ENCODE measurements around the gene WDFY4. TPM values are rescaled to one million over a fixed set of nuclear protein-coding genes. Genes with fewer than 3 reads are reported as not detected.

WDFY4 gene
- polyA plus RNA-seq, 4 donors, result under 0.01 to 3.2 (median 0.88) TPM

GRCh38 chr10:48782386-48782785 is 97.7 kb downstream of the WDFY4 start:
- no peak overlapping the region for H3K27ac ChIP-seq (ENCODE audit: low read depth in 1 of 3, low read length in 2 of 3)
- H3K4me1 ChIP-seq (ENCODE audit: control insufficient read depth in 3 of 3, insufficient read depth in 2 of 3, low read depth in 1 of 3, low read length in 2 of 3), result no peaks in the 10 kb centered on the region
- H3K27me3 ChIP-seq (ENCODE audit: control insufficient read depth in 3 of 3, insufficient read depth in 3 of 3, low read length in 3 of 3), result peaks cover 0 to 6% (median 0%) of the 10 kb centered on the region in 3 donors
- FAIRE-seq, result no peak
- no peaks in the 10 kb centered on the region for H3K9me3 ChIP-seq (ENCODE audit: control insufficient read depth in 2 of 2, insufficient read depth in 1 of 2, low read depth in 1 of 2, low read length in 1 of 2)
- 68 to 92% (median 85%) methylated on average over 2 of the region's 2 CpGs for WGBS, 3 donors
- H3K36me3 ChIP-seq (ENCODE audit: control insufficient read depth in 3 of 3, insufficient read depth in 2 of 3, low read depth in 1 of 3, low read length in 3 of 3), result no peaks in the 10 kb centered on the region
- H3K4me3 ChIP-seq (ENCODE audit: low read depth in 1 of 3, low read length in 3 of 3), result no peak overlapping the region
- peak in 1 of 2 donors; percentile 14 for DNase-seq

- Histone ChIP-seq H3K9me3 (ENCODE audit: control insufficient read depth in 2 of 2, insufficient read depth in 1 of 2, low read depth in 1 of 2, low read length in 1 of 2) (no peaks in the 10 kb centered on the region), H3K36me3 (ENCODE audit: control insufficient read depth in 3 of 3, insufficient read depth in 2 of 3, low read depth in 1 of 3, low read length in 3 of 3) (no peaks in the 10 kb centered on the region), H3K4me1 (ENCODE audit: control insufficient read depth in 3 of 3, insufficient read depth in 2 of 3, low read depth in 1 of 3, low read length in 2 of 3) (no peaks in the 10 kb centered on the region), H3K4me3 (ENCODE audit: low read depth in 1 of 3, low read length in 3 of 3) (no peak overlapping the region), H3K27me3 (ENCODE audit: control insufficient read depth in 3 of 3, insufficient read depth in 3 of 3, low read length in 3 of 3) (peaks cover 0 to 6% (median 0%) of the 10 kb centered on the region in 3 donors), H3K27ac (ENCODE audit: low read depth in 1 of 3, low read length in 2 of 3) (no peak overlapping the region)
- FAIRE-seq (no peak), DNase-seq (no peak)
- WGBS, 3 donors, result 65 to 77% (median 75%) methylated on average over 2 of the region's 2 CpGs
Observed at GRCh38 chr10:48784031-48784430, 99.4 kb downstream of the WDFY4 start.

- no peak for DNase-seq
- no peak overlapping the region for H3K4me3 ChIP-seq (ENCODE audit: low read depth in 1 of 3, low read length in 3 of 3)
- H3K27ac ChIP-seq (ENCODE audit: low read depth in 1 of 3, low read length in 2 of 3), result no peak overlapping the region
- H3K4me1 ChIP-seq (ENCODE audit: control insufficient read depth in 3 of 3, insufficient read depth in 2 of 3, low read depth in 1 of 3, low read length in 2 of 3), result no peaks in the 10 kb centered on the region
- H3K27me3 ChIP-seq (ENCODE audit: control insufficient read depth in 3 of 3, insufficient read depth in 3 of 3, low read length in 3 of 3), result peaks cover 0 to 6% (median 0%) of the 10 kb centered on the region in 3 donors
- no peaks in the 10 kb centered on the region for H3K36me3 ChIP-seq (ENCODE audit: control insufficient read depth in 3 of 3, insufficient read depth in 2 of 3, low read depth in 1 of 3, low read length in 3 of 3)
- no peaks in the 10 kb centered on the region for H3K9me3 ChIP-seq (ENCODE audit: control insufficient read depth in 2 of 2, insufficient read depth in 1 of 2, low read depth in 1 of 2, low read length in 1 of 2)
- no peak for FAIRE-seq
- whole genome bisulfite sequencing, 3 donors, result 56 to 75% (median 58%) methylated on average over 2 of the region's 2 CpGs
Observed at GRCh38 chr10:48785796-48786195, 101.1 kb downstream of the WDFY4 start.

- no peak overlapping the region for H3K27ac ChIP-seq (ENCODE audit: low read depth in 1 of 3, low read length in 2 of 3)
- DNase-seq, result no peak
- H3K27me3 ChIP-seq (ENCODE audit: control insufficient read depth in 3 of 3, insufficient read depth in 3 of 3, low read length in 3 of 3), result peaks cover 0 to 6% (median 0%) of the 10 kb centered on the region in 3 donors
- no peak overlapping the region for H3K4me3 ChIP-seq (ENCODE audit: low read depth in 1 of 3, low read length in 3 of 3)
- H3K4me1 ChIP-seq (ENCODE audit: control insufficient read depth in 3 of 3, insufficient read depth in 2 of 3, low read depth in 1 of 3, low read length in 2 of 3), result no peaks in the 10 kb centered on the region
- H3K9me3 ChIP-seq (ENCODE audit: control insufficient read depth in 2 of 2, insufficient read depth in 1 of 2, low read depth in 1 of 2, low read length in 1 of 2), result no peaks in the 10 kb centered on the region
- H3K36me3 ChIP-seq (ENCODE audit: control insufficient read depth in 3 of 3, insufficient read depth in 2 of 3, low read depth in 1 of 3, low read length in 3 of 3), result no peaks in the 10 kb centered on the region
- WGBS, 3 donors, result 70 to 91% (median 78%) methylated on average over 4 of the region's 4 CpGs
- no peak for FAIRE-seq
Observed at GRCh38 chr10:48786606-48787282, 102.1 kb downstream of the WDFY4 start.

GRCh38 chr10:48788554-48788953 is 103.9 kb downstream of the WDFY4 start:
- Histone ChIP-seq H3K4me3 (ENCODE audit: low read depth in 1 of 3, low read length in 3 of 3) (no peak overlapping the region), H3K27ac (ENCODE audit: low read depth in 1 of 3, low read length in 2 of 3) (no peak overlapping the region), H3K4me1 (ENCODE audit: control insufficient read depth in 3 of 3, insufficient read depth in 2 of 3, low read depth in 1 of 3, low read length in 2 of 3) (no peaks in the 10 kb centered on the region), H3K27me3 (ENCODE audit: control insufficient read depth in 3 of 3, insufficient read depth in 3 of 3, low read length in 3 of 3) (peaks cover 0 to 3% (median 0%) of the 10 kb centered on the region in 3 donors), H3K36me3 (ENCODE audit: control insufficient read depth in 3 of 3, insufficient read depth in 2 of 3, low read depth in 1 of 3, low read length in 3 of 3) (no peaks in the 10 kb centered on the region), H3K9me3 (ENCODE audit: control insufficient read depth in 2 of 2, insufficient read depth in 1 of 2, low read depth in 1 of 2, low read length in 1 of 2) (no peaks in the 10 kb centered on the region)
- no peak for DNase-seq
- no peak for FAIRE-seq
- 61 to 78% (median 69%) methylated on average over 5 of the region's 5 CpGs for WGBS, 3 donors

- Histone ChIP-seq H3K27me3 (ENCODE audit: control insufficient read depth in 3 of 3, insufficient read depth in 3 of 3, low read length in 3 of 3) (peaks cover 0 to 3% (median 0%) of the 10 kb centered on the region in 3 donors), H3K4me1 (ENCODE audit: control insufficient read depth in 3 of 3, insufficient read depth in 2 of 3, low read depth in 1 of 3, low read length in 2 of 3) (no peaks in the 10 kb centered on the region), H3K36me3 (ENCODE audit: control insufficient read depth in 3 of 3, insufficient read depth in 2 of 3, low read depth in 1 of 3, low read length in 3 of 3) (no peaks in the 10 kb centered on the region), H3K9me3 (ENCODE audit: control insufficient read depth in 2 of 2, insufficient read depth in 1 of 2, low read depth in 1 of 2, low read length in 1 of 2) (no peaks in the 10 kb centered on the region), H3K27ac (ENCODE audit: low read depth in 1 of 3, low read length in 2 of 3) (no peak overlapping the region), H3K4me3 (ENCODE audit: low read depth in 1 of 3, low read length in 3 of 3) (no peak overlapping the region)
- FAIRE-seq, result no peak
- DNase-seq, result no peak
- 74 to 85% (median 74%) methylated on average over 10 of the region's 10 CpGs for WGBS, 3 donors
Observed at GRCh38 chr10:48789486-48790456, 105.1 kb downstream of the WDFY4 start.

- Histone ChIP-seq H3K9me3 (ENCODE audit: control insufficient read depth in 2 of 2, insufficient read depth in 1 of 2, low read depth in 1 of 2, low read length in 1 of 2) (no peaks in the 10 kb centered on the region), H3K36me3 (ENCODE audit: control insufficient read depth in 3 of 3, insufficient read depth in 2 of 3, low read depth in 1 of 3, low read length in 3 of 3) (no peaks in the 10 kb centered on the region), H3K27ac (ENCODE audit: low read depth in 1 of 3, low read length in 2 of 3) (no peak overlapping the region), H3K4me3 (ENCODE audit: low read depth in 1 of 3, low read length in 3 of 3) (no peak overlapping the region), H3K4me1 (ENCODE audit: control insufficient read depth in 3 of 3, insufficient read depth in 2 of 3, low read depth in 1 of 3, low read length in 2 of 3) (no peaks in the 10 kb centered on the region), H3K27me3 (ENCODE audit: control insufficient read depth in 3 of 3, insufficient read depth in 3 of 3, low read length in 3 of 3) (peaks cover 0 to 3% (median 0%) of the 10 kb centered on the region in 3 donors)
- FAIRE-seq (no peak), DNase-seq (no peak)
- 80 to 88% (median 84%) methylated on average over 8 of the region's 8 CpGs for WGBS, 3 donors
Observed at GRCh38 chr10:48790457-48791044, 105.9 kb downstream of the WDFY4 start.

GRCh38 chr10:48791267-48791928 is 106.7 kb downstream of the WDFY4 start:
- Histone ChIP-seq H3K4me1 (ENCODE audit: control insufficient read depth in 3 of 3, insufficient read depth in 2 of 3, low read depth in 1 of 3, low read length in 2 of 3) (no peaks in the 10 kb centered on the region), H3K27me3 (ENCODE audit: control insufficient read depth in 3 of 3, insufficient read depth in 3 of 3, low read length in 3 of 3) (peaks cover 0 to 3% (median 0%) of the 10 kb centered on the region in 3 donors), H3K4me3 (ENCODE audit: low read depth in 1 of 3, low read length in 3 of 3) (no peak overlapping the region), H3K9me3 (ENCODE audit: control insufficient read depth in 2 of 2, insufficient read depth in 1 of 2, low read depth in 1 of 2, low read length in 1 of 2) (no peaks in the 10 kb centered on the region), H3K36me3 (ENCODE audit: control insufficient read depth in 3 of 3, insufficient read depth in 2 of 3, low read depth in 1 of 3, low read length in 3 of 3) (no peaks in the 10 kb centered on the region), H3K27ac (ENCODE audit: low read depth in 1 of 3, low read length in 2 of 3) (no peak overlapping the region)
- FAIRE-seq, result no peak
- WGBS, 3 donors, result 43 to 71% (median 52%) methylated on average over 6 of the region's 6 CpGs
- no peak for DNase-seq
